Measurements from ENCODE around the gene ANKRD7. TPM values are rescaled to one million over a fixed set of nuclear protein-coding genes. Genes with fewer than 3 reads are reported as not detected.
"Not testable (repeated sequence)": the region's sequence is repeated elsewhere in the genome, so short reads cannot be mapped to it uniquely, and the experiment has no call there.

Gene ANKRD7
- total RNA-seq, 6 experiments from 2014 or later: not detected

GRCh38 chr7:118239014-118239413 lies 14.5 kb downstream of the ANKRD7 start:
- H3K36me3 ChIP-seq: no peaks in the 10 kb centered on the region
- ATAC-seq: no peak
- intact Hi-C loops (cut with DNase I): no loop called here

GRCh38 chr7:118240320-118240719 lies 15.8 kb downstream of the ANKRD7 start:
- intact Hi-C loops (cut with DNase I); H3K4me3 ChIP-seq; H3K4me1 ChIP-seq; H3K27me3 ChIP-seq; ATAC-seq; H3K27ac ChIP-seq; H3K9me3 ChIP-seq; H3K36me3 ChIP-seq; DNase-seq: not testable (repeated sequence)
- WGBS (ENCODE audit: insufficient coverage, low coverage, low lambda C conversion rate, missing lambda C conversion rate): 96% methylated on average over 2 of the region's 2 CpGs

More at GRCh38 chr7:118239014-118239413, 14.5 kb downstream of the ANKRD7 start:
- no peak overlapping the region for H3K4me3 ChIP-seq
- no peak overlapping the region for H3K27ac ChIP-seq
- TF ChIP-seq CTCF (IDR thresholded peaks at IDR 0.05) (no peak), POLR2A (IDR thresholded peaks at IDR 0.05) (no peak)
- no CpG with 5 or more reads among the region's 3 CpGs for WGBS (ENCODE audit: insufficient coverage, low coverage, low lambda C conversion rate, missing lambda C conversion rate)
- H3K9me3 ChIP-seq: no peaks in the 10 kb centered on the region
- H3K27me3 ChIP-seq: no peaks in the 10 kb centered on the region
- H3K4me1 ChIP-seq: no peaks in the 10 kb centered on the region
- DNase-seq: no peak

DNA sequence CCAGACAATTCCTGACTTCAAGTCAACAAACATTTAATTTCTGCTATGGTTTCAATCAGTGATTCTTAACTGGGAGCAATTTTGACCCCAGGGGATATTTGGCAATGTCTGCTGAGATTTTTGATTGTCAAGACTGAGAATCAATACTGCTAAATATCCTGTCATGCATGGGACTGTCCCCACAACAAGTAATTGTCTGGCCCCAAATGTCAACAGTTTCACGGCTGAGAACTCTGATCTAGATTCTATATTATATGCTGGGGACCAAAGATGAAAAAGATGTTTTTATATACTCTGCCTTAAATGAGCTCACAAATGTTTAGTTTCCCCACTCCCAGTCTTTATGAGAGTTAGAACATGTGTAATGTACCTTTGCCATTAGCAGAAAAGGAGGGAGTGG lies 19.2 kb downstream of the ANKRD7 start:
- Histone ChIP-seq H3K36me3 (no peaks in the 10 kb centered on the region), H3K4me3 (no peak overlapping the region), H3K4me1 (no peaks in the 10 kb centered on the region), H3K9me3 (no peaks in the 10 kb centered on the region), H3K27me3 (no peaks in the 10 kb centered on the region), H3K27ac (no peak overlapping the region)
- DNase-seq: no peak
- TF ChIP-seq POLR2A (IDR thresholded peaks at IDR 0.05) (no peak), CTCF (IDR thresholded peaks at IDR 0.05) (no peak)
- ATAC-seq: no peak
- intact Hi-C loops (cut with DNase I): no loop called here
- 47% methylated on average over 1 of the region's 1 CpG for WGBS (ENCODE audit: insufficient coverage, low coverage, low lambda C conversion rate, missing lambda C conversion rate)

GRCh38 chr7:118245267-118246040 lies 20.9 kb downstream of the ANKRD7 start:
- no peak for DNase-seq
- no peak for ATAC-seq
- intact Hi-C loops (cut with DNase I): no loop called here
- H3K36me3 ChIP-seq: no peaks in the 10 kb centered on the region
- 29% methylated on average over 2 of the region's 2 CpGs for WGBS (ENCODE audit: insufficient coverage, low coverage, low lambda C conversion rate, missing lambda C conversion rate)
- H3K27ac ChIP-seq: no peak overlapping the region
- no peaks in the 10 kb centered on the region for H3K27me3 ChIP-seq
- no peak for TF ChIP-seq CTCF (IDR thresholded peaks at IDR 0.05)
- TF ChIP-seq POLR2A (IDR thresholded peaks at IDR 0.05): no peak
- no peaks in the 10 kb centered on the region for H3K4me1 ChIP-seq
- no peak overlapping the region for H3K4me3 ChIP-seq
- no peaks in the 10 kb centered on the region for H3K9me3 ChIP-seq

GRCh38 chr7:118250860-118251494 lies 26.5 kb downstream of the ANKRD7 start:
- no peaks in the 10 kb centered on the region for H3K4me1 ChIP-seq
- DNase-seq (no peak), ATAC-seq (no peak)
- 64% methylated on average over 4 of the region's 4 CpGs for WGBS (ENCODE audit: insufficient coverage, low coverage, low lambda C conversion rate, missing lambda C conversion rate)
- no peaks in the 10 kb centered on the region for H3K9me3 ChIP-seq
- H3K4me3 ChIP-seq: no peak overlapping the region
- H3K36me3 ChIP-seq: no peaks in the 10 kb centered on the region
- intact Hi-C loops (cut with DNase I): no loop called here
- no peak overlapping the region for H3K27ac ChIP-seq
- H3K27me3 ChIP-seq: no peaks in the 10 kb centered on the region
- peak in 1 of 4 donors; percentile 7 for TF ChIP-seq CTCF (IDR thresholded peaks at IDR 0.05)
- TF ChIP-seq POLR2A (IDR thresholded peaks at IDR 0.05): no peak
